ENCODE data around the gene ADARB2.

The ADARB2 gene

DNA sequence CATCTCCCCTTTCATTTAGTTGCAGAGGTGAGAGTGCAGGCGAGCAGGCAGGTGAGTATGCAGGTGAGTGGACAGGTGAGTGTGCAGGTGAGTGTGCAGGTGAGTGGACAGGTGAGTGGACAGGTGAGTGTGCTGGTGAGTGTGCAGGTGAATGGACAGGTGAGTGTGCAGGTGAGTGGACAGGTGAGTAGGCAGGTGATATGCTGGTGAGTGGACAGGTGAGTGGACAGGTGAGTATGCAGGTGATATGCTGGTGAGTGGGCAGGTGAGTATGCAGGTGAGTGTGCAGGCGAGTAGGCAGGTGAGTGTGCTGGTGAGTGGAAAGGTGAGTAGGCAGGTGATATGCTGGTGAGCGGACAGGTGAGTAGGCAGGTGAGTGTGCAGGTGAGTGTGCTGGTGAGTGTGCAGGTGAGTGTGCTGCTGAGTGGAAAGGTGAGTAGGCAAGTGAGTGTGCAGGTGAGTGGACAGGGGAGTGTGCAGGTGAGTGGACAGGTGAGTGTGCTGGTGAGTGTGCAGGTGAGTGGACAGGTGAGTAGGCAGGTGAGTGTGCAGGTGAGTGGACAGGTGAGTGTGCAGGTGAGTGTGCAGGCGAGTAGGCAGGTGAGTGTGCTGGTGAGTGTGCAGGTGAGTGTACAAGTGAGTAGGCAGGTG lies 165.6 kb downstream of the ADARB2 start:
- no peak for DNase-seq (ENCODE audit: low read depth in 3 of 3)

DNA sequence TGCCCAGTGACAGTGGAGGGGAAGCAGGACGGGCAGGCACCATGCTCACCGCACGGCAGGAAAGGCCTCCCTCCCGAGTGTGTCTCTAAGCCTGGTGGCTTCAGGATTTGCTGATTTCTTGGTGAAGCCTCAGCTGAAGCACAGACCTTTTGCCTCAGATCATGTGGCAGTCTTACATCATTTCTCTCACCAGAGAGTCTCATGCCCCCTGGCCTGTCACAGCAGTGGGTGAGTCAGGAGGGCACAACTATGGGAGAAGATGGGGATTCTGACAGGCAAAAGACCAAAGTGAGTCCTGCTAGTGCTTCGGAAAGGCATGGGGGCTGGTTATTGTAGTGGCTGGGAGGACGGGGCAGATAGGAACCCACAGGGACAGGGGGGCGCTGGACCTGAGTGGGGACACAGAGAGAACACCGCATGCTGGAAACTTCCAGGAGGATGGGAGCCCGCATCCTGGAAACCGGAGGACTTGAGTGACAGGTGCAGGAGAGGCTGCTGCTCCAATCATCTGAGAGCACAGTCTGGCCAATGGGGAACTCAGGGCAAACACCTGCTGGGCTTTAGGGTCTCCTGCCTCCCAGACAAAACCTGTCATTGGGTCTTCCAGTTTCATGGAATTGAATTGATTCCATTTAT lies 166.8 kb downstream of the ADARB2 start:
- DNase-seq (ENCODE audit: low read depth in 3 of 3), result no peak

DNA sequence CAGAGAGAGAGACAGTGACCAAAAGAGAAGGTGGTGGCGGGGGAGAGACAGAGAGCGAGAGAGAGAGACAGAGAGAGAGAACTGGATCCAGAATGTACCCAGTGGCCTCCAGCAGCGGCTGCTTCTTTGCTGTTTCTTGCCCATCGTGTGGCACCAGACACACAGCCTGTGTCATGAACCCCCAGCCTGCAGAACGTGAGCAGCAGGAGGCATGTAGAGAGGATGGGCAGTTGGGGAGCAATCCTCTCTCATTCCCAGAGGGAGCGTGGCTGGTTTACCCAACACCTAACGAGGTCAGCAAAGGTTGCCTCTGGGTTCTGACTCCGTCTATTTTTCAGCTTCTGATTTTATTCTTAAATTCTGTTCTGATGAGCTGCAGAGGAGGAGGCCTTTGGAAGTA lies 168.1 kb downstream of the ADARB2 start:
- no peak for DNase-seq (ENCODE audit: low read depth in 3 of 3)

DNA sequence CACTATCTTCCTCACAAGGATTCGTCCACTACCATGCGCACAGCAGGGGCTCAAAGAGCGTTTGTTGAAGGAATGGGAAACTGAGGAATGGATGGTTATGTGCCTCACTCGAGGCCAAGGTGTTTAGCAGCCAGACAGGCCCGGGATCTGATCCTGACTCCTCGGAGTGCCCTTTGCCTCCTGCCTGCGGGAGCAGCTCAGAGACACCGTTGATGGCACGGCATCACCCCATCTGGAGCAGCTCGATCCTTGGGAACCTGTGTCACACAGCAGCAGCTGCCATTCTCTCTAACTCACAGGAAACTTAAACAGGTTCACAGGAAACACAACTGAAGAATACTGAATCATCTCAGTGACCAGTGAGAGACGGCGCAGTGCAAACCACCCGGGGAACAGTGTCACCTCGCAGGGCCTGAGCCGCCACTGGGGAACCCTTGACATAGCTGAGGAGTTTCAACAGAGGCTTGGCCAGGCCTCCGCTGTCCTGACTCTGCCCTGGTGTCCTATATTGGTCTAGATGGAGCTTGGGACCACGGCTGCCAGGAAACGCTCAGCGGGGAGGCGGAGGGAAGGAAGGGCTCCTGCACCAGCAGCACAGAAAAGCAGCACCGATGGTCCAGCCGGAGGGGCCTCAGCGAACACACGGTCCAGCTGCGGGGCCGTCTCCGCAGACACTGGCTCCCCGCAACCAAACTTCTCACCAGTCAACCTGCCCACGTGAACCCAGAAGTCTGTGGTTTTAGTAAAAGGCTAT lies 169.4 kb downstream of the ADARB2 start:
- no peak for DNase-seq (ENCODE audit: low read depth in 3 of 3)

DNA sequence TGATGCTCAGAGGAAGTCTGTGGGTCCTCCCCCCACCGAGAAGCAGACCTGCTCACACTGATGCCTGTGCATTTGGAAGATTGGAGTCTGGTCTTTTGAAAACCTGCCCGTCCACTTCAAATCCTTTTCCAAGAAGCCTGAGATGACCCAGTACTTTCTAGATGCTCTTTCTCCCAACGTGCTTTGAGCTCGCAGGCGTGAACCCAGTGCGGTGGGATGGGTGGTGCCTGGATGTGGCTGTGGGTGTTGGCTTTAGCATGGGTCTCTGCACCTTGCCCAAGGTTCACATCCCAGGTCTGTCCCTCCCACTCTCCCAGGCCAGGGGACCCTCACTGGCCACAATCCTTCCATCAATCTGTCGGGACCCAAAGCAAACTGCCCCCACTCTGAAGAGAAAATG lies 170.2 kb downstream of the ADARB2 start:
- DNase-seq (ENCODE audit: low read depth in 3 of 3), result no peak

DNA sequence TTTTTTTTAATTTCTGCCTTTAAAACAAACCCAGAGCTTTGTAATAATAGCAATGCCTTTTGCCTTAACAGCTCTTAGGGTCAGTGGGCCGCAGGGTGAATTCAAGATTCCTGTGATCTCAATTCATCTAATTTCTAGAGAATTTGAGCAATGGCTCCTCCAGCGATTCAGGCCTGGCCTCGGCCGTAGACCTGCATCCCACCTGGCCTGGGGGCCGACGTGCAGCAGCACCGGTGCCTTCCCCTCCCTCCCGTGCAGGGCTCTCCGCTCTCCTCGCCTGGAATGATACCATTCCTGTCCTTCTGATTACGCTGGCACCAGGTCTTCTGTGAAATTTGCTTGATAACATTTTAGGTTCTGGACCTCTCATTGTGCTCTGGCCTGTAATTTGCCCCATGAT lies 172.5 kb downstream of the ADARB2 start:
- DNase-seq (ENCODE audit: low read depth in 3 of 3), result no peak

DNA sequence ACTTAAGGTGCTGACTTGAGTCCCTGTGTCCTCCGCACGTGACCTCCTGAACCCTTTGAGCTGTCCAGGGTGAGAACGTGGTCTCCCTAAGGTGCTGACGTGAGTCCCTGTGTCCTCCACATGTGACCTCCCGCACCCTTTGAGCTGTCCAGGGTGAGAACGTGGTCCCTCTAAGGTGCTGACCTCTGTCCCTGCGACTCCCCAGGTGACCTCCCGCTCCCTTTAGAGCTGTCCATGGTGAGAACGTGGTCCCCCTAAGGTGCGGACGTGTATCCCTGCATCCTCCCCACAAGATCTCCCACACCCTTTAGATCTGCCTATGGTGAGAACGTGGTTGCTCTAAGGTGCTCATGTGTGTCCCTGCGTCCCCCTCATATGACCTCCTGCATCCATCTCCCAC lies 174.3 kb downstream of the ADARB2 start:
- DNase-seq (ENCODE audit: low read depth in 3 of 3), result no peak

DNA sequence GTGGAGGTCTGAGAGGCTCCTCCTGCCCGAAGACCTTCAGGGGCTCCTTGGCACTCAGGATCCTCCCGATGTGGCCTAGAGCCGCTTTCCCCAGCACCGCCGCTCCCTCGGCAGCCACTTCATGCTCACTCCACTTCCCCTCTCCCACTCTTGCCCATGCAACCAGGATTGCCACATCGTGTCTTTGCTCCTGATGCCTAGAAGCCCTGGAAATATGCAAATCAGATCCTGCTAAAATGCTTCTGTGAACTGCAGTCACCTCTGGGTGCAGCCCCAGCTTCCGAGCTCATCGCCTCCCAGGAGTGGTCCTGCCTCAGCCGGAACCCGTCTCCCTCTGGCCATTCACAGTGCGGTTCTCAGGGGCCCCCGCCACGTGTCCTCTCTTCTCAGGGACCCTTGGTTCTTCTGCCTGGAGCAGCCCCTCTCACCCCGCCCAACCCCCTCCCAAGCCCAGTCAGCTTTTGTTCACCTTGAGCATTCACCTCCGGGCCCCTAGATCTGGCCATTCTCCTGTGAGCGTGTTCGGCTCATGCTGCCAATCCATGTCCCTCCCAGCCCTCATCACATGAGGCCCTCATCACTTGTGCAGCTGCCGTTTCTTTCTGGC lies 175.5 kb downstream of the ADARB2 start:
- DNase-seq (ENCODE audit: low read depth in 3 of 3), result no peak

DNA sequence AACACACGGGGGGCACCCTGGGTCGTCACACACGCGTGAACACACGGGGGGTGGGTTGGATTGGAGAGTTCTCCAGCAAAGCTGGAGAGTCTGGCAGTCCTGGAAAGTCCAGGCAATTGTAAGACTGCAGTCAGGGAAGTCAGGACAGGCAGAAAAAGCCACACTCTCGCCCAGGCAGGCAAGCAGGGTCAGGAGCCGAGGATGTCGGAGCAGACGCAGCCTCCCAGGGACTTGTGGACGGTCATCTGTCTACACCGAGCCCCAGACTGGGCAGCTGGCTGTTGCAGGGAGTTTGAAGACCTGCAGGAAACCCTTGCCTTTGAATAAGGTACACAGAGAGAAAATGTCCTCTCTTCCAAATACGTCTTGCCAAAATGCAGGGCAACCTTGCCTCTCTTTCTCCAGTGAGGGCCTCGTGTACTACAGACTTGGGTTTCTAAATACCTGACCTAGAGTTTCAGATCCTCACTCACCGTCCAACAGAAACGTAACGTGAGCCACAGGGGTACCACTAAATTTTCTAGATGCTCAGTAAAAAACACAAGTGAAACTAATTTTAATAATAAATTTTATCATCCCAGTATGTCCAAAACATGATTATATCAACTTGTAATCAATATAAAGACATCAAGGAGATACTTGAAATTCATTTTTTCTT lies 176.7 kb downstream of the ADARB2 start:
- DNase-seq (ENCODE audit: low read depth in 3 of 3), result no peak

DNA sequence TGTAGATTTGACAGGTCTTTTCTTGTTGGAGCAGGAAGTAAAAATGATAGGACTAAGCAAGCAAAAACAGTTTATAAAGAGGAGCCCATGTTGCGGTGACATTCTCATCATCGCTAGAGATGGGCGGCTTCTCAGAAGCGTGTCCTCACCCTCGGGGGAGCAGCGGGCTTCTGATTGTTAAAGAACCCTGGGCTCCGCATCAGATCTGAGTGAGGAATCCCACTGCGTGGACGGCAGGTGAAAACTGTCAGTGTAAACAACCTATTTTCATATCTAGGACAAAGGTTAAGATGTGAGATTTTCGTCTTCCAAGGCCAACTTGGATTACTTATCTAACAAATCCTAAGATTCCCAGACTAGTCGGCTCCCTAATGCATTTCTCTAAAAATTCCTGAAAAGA lies 177.6 kb downstream of the ADARB2 start:
- no peak for DNase-seq (ENCODE audit: low read depth in 3 of 3)

DNA sequence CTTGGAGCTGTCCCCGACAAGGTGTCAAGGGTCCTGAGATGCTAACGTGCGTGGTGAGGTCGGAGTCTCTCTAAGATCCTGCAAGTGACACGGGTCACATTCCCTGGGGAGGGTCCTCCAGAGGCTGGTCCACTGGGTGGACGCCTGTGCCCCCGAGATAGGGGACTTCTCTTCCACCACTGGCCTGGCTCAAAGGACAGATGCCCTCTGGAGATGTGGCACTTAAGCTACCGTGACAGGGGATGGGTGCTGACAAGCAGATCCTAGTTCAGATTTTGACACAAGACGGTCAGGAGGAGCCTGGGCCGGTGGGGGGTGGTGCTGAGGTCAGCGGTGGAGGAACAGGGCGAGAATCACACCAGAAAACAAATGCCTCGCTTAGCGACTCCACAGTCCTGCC lies 178.0 kb downstream of the ADARB2 start:
- no peak for DNase-seq (ENCODE audit: low read depth in 3 of 3)

DNA sequence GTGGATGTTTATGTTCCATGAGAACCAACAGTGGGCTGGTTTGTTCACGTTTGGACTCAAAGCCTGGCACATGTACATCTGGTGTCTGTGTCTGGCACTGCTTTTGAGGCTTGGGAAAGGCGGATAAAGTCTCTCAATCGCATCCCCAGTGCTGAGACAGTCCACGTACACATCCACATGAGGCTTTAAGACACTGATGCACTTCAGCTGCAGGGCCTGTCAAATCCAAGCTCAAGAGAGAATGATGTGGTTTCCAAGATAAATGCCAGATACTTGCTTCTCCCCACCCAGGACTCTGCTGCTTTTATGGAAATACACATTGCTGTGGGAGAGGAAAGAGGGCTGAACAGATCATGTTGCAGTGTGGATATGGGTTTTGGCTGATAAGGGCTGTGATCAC lies 178.4 kb downstream of the ADARB2 start:
- no peak for DNase-seq (ENCODE audit: low read depth in 3 of 3)

DNA sequence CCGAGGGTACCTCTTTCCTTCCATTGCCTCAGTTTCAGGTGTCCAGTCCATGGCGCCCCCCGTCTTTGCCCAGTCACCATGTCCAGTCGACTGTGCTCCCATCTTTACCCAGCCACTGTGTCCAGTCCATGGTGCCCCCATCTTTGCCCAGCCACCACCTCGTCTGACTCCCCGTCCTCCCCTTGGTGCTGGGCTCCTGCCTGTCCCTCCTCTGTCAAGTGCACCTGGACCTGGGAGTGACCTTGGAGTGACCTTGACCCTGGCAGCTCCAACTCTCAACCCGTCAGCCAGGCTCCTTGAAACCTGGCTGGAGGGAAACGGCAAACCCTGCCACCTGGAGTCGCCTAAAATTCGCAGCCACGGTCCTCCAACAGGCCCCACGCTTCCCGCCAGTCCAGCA lies 180.2 kb downstream of the ADARB2 start:
- no peak for DNase-seq (ENCODE audit: low read depth in 3 of 3)

DNA sequence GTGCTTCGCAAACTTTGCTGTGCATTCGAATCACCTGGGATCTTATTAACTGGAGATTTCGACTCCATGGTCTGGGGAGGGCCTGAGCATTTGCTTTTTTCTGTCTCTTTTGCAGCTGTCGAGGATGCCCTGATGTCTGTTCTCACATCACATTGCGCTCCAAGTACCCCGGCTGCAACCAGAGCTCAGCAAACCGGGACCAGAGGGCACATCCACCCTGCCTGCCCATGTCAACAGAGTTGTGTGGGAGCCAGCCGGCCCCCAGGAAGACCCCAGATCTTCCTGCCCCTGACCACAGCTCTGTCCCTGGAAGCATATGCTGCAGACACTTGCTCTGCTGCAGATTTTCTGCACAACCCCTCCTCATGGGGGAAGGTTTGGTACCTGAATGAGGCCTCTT lies 180.8 kb downstream of the ADARB2 start:
- DNase-seq (ENCODE audit: low read depth in 3 of 3), result no peak

DNA sequence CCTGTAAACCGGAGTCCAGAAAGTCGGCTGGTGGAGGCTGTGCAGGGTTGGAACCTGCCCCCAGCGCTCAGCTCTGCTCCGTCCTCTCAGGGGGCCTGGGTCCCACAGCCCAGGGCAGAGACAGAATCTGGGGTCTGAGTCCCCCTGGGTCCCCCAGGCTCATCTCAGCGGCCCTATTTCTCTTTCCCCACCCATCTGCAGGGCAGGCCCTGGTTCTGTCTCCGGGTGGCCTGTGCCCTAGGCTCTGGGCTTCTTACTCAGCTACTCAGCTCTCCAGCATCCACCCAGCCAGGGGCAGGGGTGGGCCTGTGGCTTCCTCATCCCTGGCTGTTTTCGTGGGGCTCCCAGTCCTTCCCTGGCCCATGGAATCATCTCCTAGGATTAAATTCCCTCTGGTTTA lies 183.4 kb downstream of the ADARB2 start:
- no peak for DNase-seq (ENCODE audit: low read depth in 3 of 3)

DNA sequence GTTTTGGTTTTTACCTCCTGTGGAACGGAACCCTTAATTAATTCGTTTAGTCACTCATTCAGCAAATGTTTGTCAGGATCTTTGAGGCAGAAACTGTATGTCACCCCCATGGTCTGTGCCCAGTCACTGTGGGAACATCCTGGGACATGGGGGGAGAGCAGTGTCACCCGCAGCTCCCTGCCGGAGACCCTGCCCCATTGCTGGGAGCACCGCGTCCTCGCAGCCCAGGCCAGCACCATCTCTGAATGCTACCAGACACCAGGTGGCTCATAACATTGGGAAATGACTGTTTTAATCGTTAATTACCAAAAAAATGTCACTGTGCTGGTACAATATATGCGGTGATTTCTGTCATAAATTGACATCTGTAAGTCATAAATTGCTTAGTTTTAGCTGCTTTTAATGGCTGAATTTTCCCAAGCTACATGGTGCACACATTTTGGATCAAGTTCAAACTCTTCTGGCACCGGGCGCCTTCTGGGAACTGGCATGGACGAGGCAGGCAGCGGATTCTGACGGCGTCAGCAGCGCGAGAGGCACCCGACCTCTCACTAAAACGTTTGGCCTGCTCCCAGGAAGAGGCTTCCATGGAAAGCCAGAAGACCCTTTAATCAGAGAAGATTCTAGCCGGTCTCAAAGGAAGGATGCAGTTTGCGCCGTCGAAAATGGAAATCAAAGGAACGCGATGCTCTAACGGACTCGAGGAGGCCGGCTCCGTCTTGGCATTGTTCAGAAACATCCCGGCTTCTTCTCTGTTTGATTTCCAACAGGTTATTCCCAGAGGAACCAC lies 184.2 kb downstream of the ADARB2 start:
- no peak for DNase-seq (ENCODE audit: low read depth in 3 of 3)

DNA sequence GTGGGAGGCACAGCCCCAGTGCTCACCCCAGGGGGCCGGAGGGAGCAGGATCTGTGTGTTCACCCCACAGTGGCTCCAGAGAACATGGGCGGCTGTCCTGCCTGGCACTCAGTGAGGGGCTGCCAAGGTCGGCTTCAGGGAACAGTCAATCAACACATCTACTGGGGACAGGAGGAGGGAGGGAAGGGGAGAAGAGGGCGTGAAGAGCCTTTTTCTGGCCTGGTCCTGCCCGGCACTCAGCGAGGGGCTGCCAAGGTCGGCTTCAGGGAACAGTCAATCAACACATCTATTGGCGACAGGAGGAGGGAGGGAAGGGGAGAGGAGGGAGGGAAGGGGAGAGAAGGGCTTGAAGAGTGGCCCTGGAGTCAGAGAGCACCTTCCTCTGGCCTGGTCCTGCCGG lies 184.9 kb downstream of the ADARB2 start:
- DNase-seq (ENCODE audit: low read depth in 3 of 3), result no peak

DNA sequence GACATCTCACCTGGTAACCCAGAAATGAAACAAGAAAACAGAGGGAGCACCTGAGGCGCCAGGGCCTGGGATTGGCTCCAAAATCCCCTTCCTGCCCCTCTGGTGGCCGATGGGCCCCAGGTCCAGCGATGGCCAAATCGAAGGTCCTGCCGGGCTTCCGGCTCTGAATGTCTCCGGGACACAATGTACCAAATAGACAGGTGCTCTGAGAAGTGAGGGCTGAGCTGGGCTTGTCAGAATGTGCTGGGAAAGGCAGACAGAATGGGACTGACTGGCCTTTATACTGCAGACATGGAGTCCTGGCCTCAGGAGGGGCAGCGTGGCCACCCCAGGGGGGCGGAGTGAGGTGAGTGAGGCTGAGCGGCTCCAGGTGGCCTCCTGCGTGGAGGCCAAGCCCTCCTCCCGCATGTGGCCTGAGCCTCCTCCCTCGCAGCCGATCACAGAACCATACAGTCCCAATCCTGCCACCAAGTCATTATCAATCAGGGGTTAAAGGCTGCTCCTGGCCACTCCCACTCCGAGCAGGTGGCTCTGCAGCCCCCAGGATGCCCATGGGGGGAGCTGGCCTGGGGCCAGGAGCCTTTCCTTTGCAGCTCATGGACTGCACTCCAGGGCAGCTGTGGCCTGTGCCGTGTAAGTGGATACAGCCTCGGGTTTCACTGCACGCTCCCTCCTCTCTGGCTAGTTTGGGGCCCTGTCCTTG lies 185.5 kb downstream of the ADARB2 start:
- DNase-seq (ENCODE audit: low read depth in 3 of 3), result no peak

DNA sequence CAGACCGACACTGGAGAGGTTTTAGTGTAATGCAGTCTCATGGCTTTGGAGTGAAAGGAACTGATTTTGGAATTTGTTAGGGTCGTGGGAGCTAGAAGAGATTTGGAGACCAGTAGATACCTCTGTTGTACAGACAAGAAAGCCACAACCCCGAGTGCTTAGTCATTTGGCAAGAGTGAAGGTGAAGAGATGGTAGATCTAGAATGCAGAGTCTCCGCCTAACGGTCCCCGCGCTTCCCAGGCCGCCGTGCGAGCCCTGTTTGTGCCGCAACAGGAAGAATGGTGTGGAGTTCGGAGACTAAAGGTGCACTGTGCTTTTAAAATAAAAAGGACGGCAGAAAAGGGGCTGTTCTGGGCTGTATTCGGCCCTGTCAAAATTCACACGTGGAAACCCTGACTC lies 186.7 kb downstream of the ADARB2 start:
- DNase-seq (ENCODE audit: low read depth in 3 of 3), result no peak

DNA sequence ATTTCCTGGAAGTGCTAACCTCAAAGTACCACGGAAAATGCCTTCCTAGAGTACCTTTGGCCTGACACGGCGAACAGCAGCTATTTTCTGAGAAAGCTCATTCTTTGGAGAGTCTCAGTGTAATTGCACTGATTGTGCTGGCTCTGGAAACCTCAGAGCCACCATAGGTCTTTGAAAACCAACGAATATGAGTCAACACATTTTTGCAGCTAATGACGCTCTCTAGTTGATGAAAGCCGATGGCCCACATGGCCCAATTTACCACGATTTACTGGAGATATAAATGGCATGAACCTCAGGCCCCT lies 187.1 kb downstream of the ADARB2 start:
- no peak for DNase-seq (ENCODE audit: low read depth in 3 of 3)
